WTC11 (cell line): Measurements from ENCODE around the gene ZNF747. TPM values are rescaled to one million over a fixed set of nuclear protein-coding genes. Genes with fewer than 3 reads are reported as not detected.

Experiments used
- ATAC-seq: fragments of 200-7000 bp; cut with Tn5 transposase; 2 replicates; pipeline ENCODE4 v1.10.0; 2021; ENCODE audit warnings: mild to moderate bottlenecking, moderate library complexity
- CTCF ChIA-PET: fragments of 300-600 bp; sonication (Branson Sonifier 250); formaldehyde crosslinking; loops from one replicate; lab custom pipeline; 2021; ENCODE audit warnings: antibody characterized with exemption; lab: Charles Lee
- POLR2A ChIA-PET: fragments of 350-600 bp; sonication (Branson Sonifier 250); formaldehyde crosslinking; loops from one replicate; lab custom pipeline; 2021; ENCODE audit warnings: antibody characterized with exemption; lab: Charles Lee
- DNase-seq: peaks from one replicate; pipeline ENCODE4 v3.0.0; 2021; ENCODE audit warnings: low spot score
- H3K27ac Mint-ChIP-seq: 2 replicates; pipeline ENCODE4 v1.8.0; 2021; ENCODE audit warnings: mixed read lengths
- H3K27me3 Mint-ChIP-seq: 2 replicates; pipeline ENCODE4 v1.8.0; 2021; ENCODE audit warnings: low read depth, mild to moderate bottlenecking, moderate library complexity, mixed read lengths
- H3K36me3 Mint-ChIP-seq: 2 replicates; pipeline ENCODE4 v1.8.0; 2021; ENCODE audit warnings: mixed read lengths
- H3K4me1 Mint-ChIP-seq: 2 replicates; pipeline ENCODE4 v1.8.0; 2022; ENCODE audit warnings: mixed read lengths
- H3K4me3 Mint-ChIP-seq: 2 replicates; pipeline ENCODE4 v1.8.0; 2021; ENCODE audit warnings: mild to moderate bottlenecking, moderate library complexity, mixed read lengths
- H3K9me3 Mint-ChIP-seq: 2 replicates; pipeline ENCODE4 v1.8.0; 2021; ENCODE audit warnings: mixed read lengths
- AR ChIP-seq: fragments of 250-450 bp; sonication (Bioruptor Pico); IDR thresholded peaks from 2 replicates; pipeline ENCODE4 v1.9.0; 2021; ENCODE audit warnings: mild to moderate bottlenecking
- ATF1 ChIP-seq: sonication (generic); formaldehyde crosslinking; IDR thresholded peaks from 2 replicates; pipeline ENCODE4 v1.8.1; 2023; ENCODE audit warnings: mild to moderate bottlenecking, moderate library complexity, missing genetic modification reagents
- ATF3 ChIP-seq: sonication (generic); formaldehyde crosslinking; conservative IDR thresholded peaks from 2 replicates; pipeline ENCODE4 v1.8.1; 2022; ENCODE audit warnings: mild to moderate bottlenecking, missing genetic modification reagents
- CREM ChIP-seq: sonication (generic); formaldehyde crosslinking; IDR thresholded peaks from 2 replicates; pipeline ENCODE4 v1.8.1; 2022; ENCODE audit warnings: mild to moderate bottlenecking, missing genetic modification reagents, moderate library complexity
- FOXJ3 ChIP-seq: sonication (generic); formaldehyde crosslinking; IDR thresholded peaks from 2 replicates; pipeline ENCODE4 v1.9.0; 2021; ENCODE audit warnings: missing genetic modification reagents, mild to moderate bottlenecking, borderline replicate concordance
- HMGA2 ChIP-seq: fragments of 250-450 bp; sonication (Bioruptor Pico); IDR thresholded peaks from 2 replicates; pipeline ENCODE4 v1.4.0; 2021; ENCODE audit warnings: mild to moderate bottlenecking, moderate library complexity
- IRF1 ChIP-seq: sonication (generic); formaldehyde crosslinking; IDR thresholded peaks from 2 replicates; pipeline ENCODE4 v1.8.0; 2023; ENCODE audit warnings: missing genetic modification reagents
- JAZF1 ChIP-seq: fragments of 250-450 bp; sonication (Bioruptor Pico); IDR thresholded peaks from 2 replicates; pipeline ENCODE4 v1.9.0; 2021; ENCODE audit warnings: moderate library complexity, mild to moderate bottlenecking, inconsistent platforms
- NFE2L1 ChIP-seq: sonication (generic); formaldehyde crosslinking; IDR thresholded peaks from 2 replicates; pipeline ENCODE4 v1.8.1; 2023; ENCODE audit warnings: missing genetic modification reagents
- NR2C2 ChIP-seq: sonication (generic); formaldehyde crosslinking; IDR thresholded peaks from 2 replicates; pipeline ENCODE4 v1.8.0; 2022; ENCODE audit warnings: mild to moderate bottlenecking, missing genetic modification reagents
- PREB ChIP-seq: sonication (generic); formaldehyde crosslinking; IDR thresholded peaks from 2 replicates; pipeline ENCODE4 v1.8.1; 2022; ENCODE audit warnings: mild to moderate bottlenecking, missing genetic modification reagents, moderate library complexity, borderline replicate concordance
- RELA ChIP-seq: sonication (generic); formaldehyde crosslinking; IDR thresholded peaks from 2 replicates; pipeline ENCODE4 v1.8.1; 2022; ENCODE audit warnings: missing genetic modification reagents, mild to moderate bottlenecking, borderline replicate concordance
- SOX15 ChIP-seq: fragments of 250-450 bp; sonication (Bioruptor Pico); IDR thresholded peaks from 2 replicates; pipeline ENCODE4 v1.9.0; 2021; ENCODE audit warnings: mild to moderate bottlenecking
- SP1 ChIP-seq: sonication (generic); formaldehyde crosslinking; conservative IDR thresholded peaks from 2 replicates; pipeline ENCODE4 v1.8.1; 2022; ENCODE audit warnings: missing genetic modification reagents
- ZNF396 ChIP-seq: fragments of 250-450 bp; sonication (Bioruptor Pico); IDR thresholded peaks from 2 replicates; pipeline ENCODE4 v1.8.0; 2021; ENCODE audit warnings: mild to moderate bottlenecking, moderate library complexity, borderline replicate concordance
- ZNF416 ChIP-seq: fragments of 250-450 bp; sonication (Bioruptor Pico); IDR thresholded peaks from 2 replicates; pipeline ENCODE4 v1.9.0; 2021; ENCODE audit warnings: mild to moderate bottlenecking, inconsistent platforms
- total RNA-seq: library from RNA; stranded (reverse); gene quantifications from 3 replicates; pipeline ENCODE4 v1.2.3, GENCODE V29; 2021
- TF ChIP-seq, protein P1 (sequence below): sonication (generic); formaldehyde crosslinking; IDR thresholded peaks from 2 replicates; pipeline ENCODE4 v1.8.0; 2023; ENCODE audit warnings: missing genetic modification reagents, mild to moderate bottlenecking, borderline replicate concordance
- TF ChIP-seq, protein P2 (sequence below): sonication (generic); formaldehyde crosslinking; IDR thresholded peaks from 2 replicates; pipeline ENCODE4 v1.8.1; 2023; ENCODE audit warnings: mild to moderate bottlenecking, missing genetic modification reagents, moderate library complexity
- TF ChIP-seq, protein P3 (sequence below): sonication (generic); formaldehyde crosslinking; IDR thresholded peaks from 2 replicates; pipeline ENCODE4 v1.8.1; 2023; ENCODE audit warnings: mild to moderate bottlenecking, moderate library complexity, missing genetic modification reagents

ZNF747 gene
- total RNA-seq, 1 experiment from 2014 or later: 11.3 TPM

DNA sequence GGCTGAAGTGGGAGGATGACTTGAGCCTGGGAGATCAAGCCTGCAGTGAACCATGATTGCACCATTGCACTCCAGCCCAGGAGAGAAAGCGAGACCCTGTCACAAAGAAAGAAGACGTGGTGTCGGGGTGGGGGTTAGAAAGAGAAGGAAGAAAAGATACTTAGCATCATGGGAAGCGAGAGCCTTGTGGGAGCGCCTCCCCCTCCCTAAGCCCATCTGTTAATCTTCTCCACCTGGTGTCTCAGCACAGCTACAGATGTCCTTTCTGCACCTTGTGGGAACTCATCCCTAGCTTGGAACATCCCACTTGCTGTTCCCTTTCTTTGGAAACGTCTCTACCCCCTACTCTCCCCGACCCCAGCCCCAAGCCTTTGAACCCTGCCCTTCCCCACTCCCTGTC is 30.9 kb upstream of the ZNF747 start (continued):
- TF ChIP-seq AR (CRISPR knock-in tag) (no peak), ZNF416 (no peak), RELA (CRISPR knock-in tag) (no peak)
- TF ChIP-seq, all 79 proteins: peak for 0

DNA sequence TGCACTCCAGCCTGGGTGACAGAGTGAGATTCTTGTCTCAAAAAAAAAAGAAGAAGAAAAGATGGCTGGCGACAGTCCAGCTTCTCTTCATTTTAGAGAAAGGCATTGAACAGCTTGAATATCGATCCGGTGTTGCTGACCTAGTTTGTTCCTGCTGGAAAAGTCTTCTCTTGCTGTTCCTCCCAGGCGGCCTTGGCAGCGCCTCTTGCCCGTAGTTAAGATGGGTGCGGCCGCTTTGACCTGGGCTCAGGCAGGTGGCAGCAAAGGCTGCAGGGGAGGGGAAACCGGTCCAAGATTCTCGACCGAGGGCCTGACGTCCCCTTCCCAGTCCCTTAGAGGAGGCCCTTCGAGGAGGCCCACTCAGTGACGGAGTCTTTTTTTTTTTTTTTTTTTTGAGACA is 27.4 kb upstream of the ZNF747 start:
- Mint-ChIP-seq H3K4me3 (peak overlapping the region; percentile 71), H3K4me1 (peaks cover 19% of the 10 kb centered on the region), H3K27ac (no peak overlapping the region), H3K27me3 (peaks cover 21% of the 10 kb centered on the region), H3K36me3 (no peaks in the 10 kb centered on the region), H3K9me3 (no peaks in the 10 kb centered on the region)
- CTCF ChIA-PET: interaction anchor here (0.6 to 2.2 kb wide), 8 partner anchors 10 to 329 kb away, joined by 3 to 14 read pairs (median 4); partner anchors contain the start of genes DCTPP1, ZNF688 and ZNF747
- TF ChIP-seq ZNF396 (CRISPR knock-in tag): no peak
- no peak for TF ChIP-seq CREM (CRISPR knock-in tag)
- TF ChIP-seq, protein P1, sequence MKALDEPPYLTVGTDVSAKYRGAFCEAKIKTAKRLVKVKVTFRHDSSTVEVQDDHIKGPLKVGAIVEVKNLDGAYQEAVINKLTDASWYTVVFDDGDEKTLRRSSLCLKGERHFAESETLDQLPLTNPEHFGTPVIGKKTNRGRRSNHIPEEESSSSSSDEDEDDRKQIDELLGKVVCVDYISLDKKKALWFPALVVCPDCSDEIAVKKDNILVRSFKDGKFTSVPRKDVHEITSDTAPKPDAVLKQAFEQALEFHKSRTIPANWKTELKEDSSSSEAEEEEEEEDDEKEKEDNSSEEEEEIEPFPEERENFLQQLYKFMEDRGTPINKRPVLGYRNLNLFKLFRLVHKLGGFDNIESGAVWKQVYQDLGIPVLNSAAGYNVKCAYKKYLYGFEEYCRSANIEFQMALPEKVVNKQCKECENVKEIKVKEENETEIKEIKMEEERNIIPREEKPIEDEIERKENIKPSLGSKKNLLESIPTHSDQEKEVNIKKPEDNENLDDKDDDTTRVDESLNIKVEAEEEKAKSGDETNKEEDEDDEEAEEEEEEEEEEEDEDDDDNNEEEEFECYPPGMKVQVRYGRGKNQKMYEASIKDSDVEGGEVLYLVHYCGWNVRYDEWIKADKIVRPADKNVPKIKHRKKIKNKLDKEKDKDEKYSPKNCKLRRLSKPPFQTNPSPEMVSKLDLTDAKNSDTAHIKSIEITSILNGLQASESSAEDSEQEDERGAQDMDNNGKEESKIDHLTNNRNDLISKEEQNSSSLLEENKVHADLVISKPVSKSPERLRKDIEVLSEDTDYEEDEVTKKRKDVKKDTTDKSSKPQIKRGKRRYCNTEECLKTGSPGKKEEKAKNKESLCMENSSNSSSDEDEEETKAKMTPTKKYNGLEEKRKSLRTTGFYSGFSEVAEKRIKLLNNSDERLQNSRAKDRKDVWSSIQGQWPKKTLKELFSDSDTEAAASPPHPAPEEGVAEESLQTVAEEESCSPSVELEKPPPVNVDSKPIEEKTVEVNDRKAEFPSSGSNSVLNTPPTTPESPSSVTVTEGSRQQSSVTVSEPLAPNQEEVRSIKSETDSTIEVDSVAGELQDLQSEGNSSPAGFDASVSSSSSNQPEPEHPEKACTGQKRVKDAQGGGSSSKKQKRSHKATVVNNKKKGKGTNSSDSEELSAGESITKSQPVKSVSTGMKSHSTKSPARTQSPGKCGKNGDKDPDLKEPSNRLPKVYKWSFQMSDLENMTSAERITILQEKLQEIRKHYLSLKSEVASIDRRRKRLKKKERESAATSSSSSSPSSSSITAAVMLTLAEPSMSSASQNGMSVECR (CRISPR knock-in tag): no peak
- TF ChIP-seq NR2C2 (CRISPR knock-in tag): no peak
- no peak for TF ChIP-seq JAZF1
- no peak for TF ChIP-seq ATF3 (CRISPR knock-in tag)
- no peak for TF ChIP-seq SP1 (CRISPR knock-in tag)
- no peak for TF ChIP-seq PREB (CRISPR knock-in tag)
- TF ChIP-seq ATF1 (CRISPR knock-in tag): no peak
- no peak for TF ChIP-seq FOXJ3
- POLR2A ChIA-PET: no interaction called here
- DNase-seq (no peak), ATAC-seq (no peak)

DNA sequence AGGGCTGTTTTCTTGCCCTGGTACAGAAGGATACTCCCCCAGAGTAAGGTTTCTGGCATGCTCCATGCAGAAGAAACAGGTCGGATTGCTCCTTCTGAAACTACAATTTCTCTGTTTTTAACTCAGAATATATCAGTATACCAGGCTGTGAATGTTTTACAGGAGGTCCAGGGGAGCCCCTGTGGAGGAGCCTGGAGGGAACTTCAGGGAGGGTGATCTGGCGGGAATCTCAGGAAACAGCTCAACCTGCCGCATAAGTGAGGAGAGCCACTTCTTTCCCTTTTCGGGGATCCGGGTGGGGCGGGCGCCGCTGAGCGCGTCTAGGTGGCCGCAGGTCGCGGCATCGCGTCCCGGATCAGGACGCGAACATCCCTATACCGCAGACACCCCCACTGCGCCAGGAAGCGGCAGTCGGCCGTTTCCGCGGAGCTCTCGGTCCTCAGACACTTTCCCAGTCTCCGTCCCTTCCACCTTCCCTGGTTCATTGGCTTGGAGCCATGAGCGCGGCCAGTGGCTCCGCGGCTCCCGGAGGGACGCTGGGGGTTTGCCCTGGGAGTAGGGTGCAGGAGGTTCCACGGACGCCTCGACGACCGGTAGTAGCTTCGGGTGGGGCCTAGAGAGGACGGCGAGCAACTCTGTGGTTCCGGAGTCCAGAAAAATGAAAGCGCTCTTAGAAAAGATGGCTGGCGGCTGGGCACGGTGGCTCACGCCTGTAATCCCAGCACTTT is 26.6 kb upstream of the ZNF747 start:
- DNase-seq (peak; percentile 58), ATAC-seq (peak; percentile 1)
- Mint-ChIP-seq H3K27me3 (peaks cover 17% of the 10 kb centered on the region), H3K36me3 (peaks cover under 1% of the 10 kb centered on the region), H3K4me3 (peak overlapping the region; percentile 71), H3K4me1 (peaks cover 21% of the 10 kb centered on the region), H3K27ac (no peak overlapping the region), H3K9me3 (no peaks in the 10 kb centered on the region)
- POLR2A ChIA-PET: interaction anchor here (0.8 to 2.0 kb wide), 4 partner anchors 9 to 131 kb away, joined by 3 to 7 read pairs (median 4); partner anchors contain the start of genes DCTPP1, ZNF688 and ZNF747
- CTCF ChIA-PET: interaction anchor here (0.6 to 2.2 kb wide), 8 partner anchors 11 to 330 kb away, joined by 3 to 14 read pairs (median 4); partner anchors contain the start of genes DCTPP1, ZNF688, ZNF689 and ZNF747
- TF ChIP-seq, protein P2, sequence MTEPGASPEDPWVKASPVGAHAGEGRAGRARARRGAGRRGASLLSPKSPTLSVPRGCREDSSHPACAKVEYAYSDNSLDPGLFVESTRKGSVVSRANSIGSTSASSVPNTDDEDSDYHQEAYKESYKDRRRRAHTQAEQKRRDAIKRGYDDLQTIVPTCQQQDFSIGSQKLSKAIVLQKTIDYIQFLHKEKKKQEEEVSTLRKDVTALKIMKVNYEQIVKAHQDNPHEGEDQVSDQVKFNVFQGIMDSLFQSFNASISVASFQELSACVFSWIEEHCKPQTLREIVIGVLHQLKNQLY (CRISPR knock-in tag): no peak
- TF ChIP-seq HMGA2 (no peak), SOX15 (CRISPR knock-in tag) (no peak), NFE2L1 (CRISPR knock-in tag) (no peak), IRF1 (CRISPR knock-in tag) (no peak)
- TF ChIP-seq, protein P3, sequence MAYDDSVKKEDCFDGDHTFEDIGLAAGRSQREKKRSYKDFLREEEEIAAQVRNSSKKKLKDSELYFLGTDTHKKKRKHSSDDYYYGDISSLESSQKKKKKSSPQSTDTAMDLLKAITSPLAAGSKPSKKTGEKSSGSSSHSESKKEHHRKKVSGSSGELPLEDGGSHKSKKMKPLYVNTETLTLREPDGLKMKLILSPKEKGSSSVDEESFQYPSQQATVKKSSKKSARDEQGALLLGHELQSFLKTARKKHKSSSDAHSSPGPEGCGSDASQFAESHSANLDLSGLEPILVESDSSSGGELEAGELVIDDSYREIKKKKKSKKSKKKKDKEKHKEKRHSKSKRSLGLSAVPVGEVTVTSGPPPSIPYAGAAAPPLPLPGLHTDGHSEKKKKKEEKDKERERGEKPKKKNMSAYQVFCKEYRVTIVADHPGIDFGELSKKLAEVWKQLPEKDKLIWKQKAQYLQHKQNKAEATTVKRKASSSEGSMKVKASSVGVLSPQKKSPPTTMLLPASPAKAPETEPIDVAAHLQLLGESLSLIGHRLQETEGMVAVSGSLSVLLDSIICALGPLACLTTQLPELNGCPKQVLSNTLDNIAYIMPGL (CRISPR knock-in tag): no peak
